ENCODE results near the gene CDKN1A.
"Not testable (repeated sequence)": the region's sequence is repeated elsewhere in the genome, so short reads cannot be mapped to it uniquely, and the experiment has no call there.

The CDKN1A gene

DNA sequence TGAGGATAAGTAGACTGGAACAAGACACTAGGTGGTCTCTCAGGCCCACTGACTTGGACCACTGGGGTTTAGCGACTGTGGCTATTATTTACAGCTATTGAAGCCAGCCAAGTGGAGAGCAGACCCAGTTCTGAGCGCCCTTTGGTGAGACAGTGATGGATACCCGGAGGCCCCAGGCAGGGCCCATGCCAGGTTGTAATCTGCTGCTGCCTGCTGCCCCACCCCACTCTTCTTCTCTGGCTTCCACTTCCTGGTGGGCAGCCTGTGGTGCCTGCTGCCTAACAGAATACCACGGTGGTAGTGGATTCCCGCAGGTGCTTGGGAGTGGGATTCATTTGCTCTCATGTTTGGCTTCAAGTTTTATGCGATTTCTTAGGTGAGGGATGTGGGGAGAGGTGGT lies 19.7 kb downstream of the CDKN1A start:
- no peak for DNase-seq

DNA sequence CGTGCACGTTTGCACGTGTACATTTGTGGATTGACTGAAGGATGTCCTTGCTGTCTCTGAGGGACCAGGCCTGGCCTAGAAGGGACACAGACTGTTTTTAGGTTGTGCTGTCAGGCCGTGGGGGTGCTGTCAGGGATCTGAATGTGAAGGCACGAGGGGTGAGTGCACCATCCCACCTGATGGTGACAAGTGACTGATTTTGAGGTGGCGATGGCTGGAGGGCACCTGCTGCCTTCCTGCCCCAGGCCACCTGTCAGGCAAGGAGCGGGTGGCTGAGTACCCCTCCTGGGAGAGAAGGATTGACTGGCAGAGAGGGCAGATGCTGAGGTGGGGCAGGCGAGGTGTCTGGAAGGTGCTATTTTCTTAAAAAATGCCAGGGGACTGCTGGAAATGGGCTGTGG lies 20.4 kb downstream of the CDKN1A start:
- DNase-seq = no peak

GRCh38 chr6:36699348-36699747 lies 20.8 kb downstream of the CDKN1A start:
- DNase-seq = peak in 3 of 4 experiments; percentile 53 to 59 (median 53)

GRCh38 chr6:36700071-36700812 lies 21.7 kb downstream of the CDKN1A start:
- DNase-seq = no peak

- DNase-seq = peak; percentile 44 to 73 (median 58)
Measured at GRCh38 chr6:36700831-36701230, 22.3 kb downstream of the CDKN1A start.

DNA sequence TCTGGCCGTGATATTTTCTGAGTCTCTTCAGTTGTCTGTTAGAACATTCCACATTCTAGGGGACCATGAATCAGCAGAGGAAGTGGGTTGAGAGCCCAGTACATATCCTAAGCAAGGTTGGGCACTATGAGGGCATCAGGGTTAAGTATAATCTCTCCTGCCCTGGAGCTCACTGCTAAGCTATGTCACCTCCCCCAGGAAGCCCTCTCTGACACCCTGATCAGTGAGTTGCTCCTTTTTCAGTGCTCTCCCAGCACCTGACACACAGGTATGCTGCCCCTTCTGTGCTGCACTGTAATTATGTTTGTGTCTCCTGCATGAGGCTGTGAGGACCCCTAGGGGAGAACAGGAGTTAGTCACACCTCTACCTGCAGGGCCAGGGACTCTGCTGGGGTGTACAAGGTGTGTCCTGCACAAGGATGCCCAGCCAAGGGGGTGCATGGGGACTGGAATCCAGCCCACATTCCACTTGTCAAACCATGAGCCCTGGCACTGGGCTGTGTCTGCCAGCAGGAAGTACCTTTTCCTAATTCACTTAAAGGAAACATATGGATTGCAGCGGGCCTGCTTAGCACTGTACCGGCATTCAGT lies 23.0 kb downstream of the CDKN1A start:
- DNase-seq = peak in 3 of 4 experiments; percentile 26 to 58 (median 56)

GRCh38 chr6:36702656-36703055 lies 24.1 kb downstream of the CDKN1A start:
- no peak for DNase-seq

GRCh38 chr6:36703081-36703606 lies 24.6 kb downstream of the CDKN1A start:
- no peak for DNase-seq

GRCh38 chr6:36703982-36704381 lies 25.5 kb downstream of the CDKN1A start:
- no peak for DNase-seq

GRCh38 chr6:36704961-36705577 lies 26.6 kb downstream of the CDKN1A start:
- not testable (repeated sequence) for DNase-seq

DNA sequence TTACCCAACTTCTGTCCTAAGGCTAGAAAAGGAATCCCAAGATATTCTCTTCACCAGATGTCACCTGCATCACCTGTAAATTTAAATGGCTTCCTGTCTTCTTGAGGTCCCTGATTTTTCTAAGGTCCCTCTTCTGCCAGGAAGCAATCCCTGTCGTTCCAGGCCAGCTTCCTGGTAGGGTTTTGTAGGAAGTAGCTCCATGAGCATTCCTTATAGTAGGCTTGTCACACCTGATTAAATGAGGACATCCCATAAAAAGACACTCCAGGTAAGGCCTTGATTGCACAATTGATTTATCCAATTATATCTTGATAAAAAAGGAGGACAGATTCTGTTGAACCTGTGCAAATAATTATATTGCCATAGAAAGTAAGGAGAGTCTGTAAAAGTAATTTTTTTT lies 27.8 kb downstream of the CDKN1A start:
- no peak for DNase-seq

DNA sequence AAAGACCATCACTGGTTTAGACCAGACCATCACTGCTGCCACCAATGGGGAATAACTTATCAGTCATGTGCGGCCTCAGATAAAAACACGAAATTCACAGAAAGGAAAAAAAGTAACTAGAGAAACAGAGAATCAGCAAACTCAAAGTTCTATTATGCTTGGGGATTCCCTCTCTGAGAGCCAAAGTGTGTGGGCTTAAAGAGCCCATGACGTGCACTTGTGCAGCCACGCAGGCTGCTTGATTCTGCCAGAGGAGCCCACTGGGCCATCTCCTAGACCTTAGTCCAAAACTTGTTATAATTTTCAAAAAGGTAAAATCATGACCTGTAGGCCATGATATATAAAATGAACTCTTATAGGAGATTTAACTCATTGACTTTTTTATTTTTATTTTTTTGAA lies 34.3 kb downstream of the CDKN1A start:
- DNase-seq = no peak

DNA sequence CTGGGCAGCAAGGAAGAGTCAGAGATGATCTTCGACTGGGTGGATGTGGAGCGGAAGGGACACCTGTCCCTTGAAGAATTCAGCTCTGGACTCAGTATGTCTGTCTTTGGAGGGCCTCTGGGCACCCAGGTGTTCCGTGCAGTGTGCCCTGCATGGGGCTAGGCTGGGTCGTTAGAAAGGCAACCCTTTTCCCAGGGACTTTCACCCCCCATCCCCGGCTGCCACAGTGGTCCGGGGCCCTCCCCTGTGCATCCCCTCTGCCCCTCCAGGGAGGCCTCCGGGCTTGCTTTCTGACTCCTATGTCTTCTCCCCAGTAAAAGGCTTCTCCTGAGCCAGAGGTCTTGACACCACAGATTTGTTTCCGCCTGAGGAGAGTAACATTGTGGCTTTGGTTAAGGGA lies 35.3 kb downstream of the CDKN1A start:
- DNase-seq = no peak

GRCh38 chr6:36714511-36714910 lies 36.0 kb downstream of the CDKN1A start:
- DNase-seq = no peak

DNA sequence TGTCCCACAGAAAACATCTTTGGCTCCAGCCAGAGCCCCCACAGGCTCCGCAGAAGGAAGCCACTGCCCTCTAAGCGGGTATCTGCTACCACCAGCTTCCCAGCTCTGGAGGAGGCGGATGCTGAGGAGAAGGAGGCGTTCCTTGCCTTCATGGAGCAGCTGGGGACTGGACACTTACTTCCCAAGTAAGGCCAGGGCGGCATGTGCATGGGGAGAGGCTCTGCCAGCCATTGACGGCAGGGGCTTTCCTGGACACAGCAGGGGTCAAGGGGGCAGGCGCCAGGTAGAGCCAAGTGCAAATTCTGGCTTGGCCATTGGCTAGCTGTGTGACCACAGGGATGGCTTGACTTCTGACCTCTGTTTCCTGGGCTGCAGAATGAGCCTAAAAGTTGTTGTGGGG lies 37.0 kb downstream of the CDKN1A start:
- DNase-seq = no peak

DNA sequence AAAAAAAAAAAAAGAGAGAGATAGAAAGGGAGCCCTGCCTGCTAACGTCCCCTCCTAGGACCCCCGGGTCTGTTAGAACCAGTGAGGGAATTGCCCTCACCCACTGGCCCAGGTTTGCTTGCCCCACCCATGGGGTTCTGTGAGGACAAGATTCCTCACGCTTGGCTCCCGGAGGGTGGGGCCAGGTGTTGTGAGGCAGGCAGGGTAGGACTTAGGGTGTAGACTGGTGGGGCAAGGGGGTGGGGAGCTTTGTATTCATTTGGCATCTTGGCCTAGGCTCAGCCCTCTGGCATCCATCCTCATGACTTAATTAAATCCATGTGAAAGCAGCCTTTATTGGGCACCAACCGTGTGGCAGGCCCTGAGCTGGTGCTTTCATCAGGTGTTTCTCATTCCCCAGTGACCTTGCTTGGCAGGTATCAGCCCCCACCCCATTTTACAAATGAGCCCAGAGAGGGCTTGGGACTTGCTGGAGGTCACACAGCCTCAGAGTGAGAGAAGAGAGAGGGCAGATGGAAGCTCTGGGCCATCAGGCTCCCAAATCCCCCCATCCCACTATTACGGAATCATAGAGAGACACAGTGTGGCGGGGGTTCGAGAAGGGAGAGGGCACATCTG lies 38.1 kb downstream of the CDKN1A start:
- no peak for DNase-seq

GRCh38 chr6:36717231-36717825 lies 38.8 kb downstream of the CDKN1A start:
- DNase-seq = no peak

GRCh38 chr6:36717871-36718540 lies 39.5 kb downstream of the CDKN1A start:
- DNase-seq = no peak

DNA sequence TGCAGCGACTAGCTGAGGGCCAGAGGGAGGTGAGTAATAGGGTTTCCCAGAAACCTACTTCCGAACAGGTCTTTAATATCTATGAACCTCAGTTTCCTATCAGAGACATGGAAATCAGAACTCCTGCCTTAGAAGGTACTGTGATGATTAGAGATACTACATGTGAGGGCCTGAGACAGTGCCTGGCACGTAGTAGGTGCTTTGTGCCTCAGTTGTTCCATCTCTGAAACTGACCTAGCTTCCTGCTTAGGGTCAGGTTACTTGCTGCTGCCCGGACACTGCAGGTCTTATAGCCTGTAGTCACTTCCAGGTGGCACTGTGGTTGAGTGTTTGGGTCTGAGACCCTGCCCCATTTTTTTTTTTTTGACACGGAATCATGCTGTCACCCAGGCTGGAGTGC lies 40.0 kb downstream of the CDKN1A start:
- no peak for DNase-seq

DNA sequence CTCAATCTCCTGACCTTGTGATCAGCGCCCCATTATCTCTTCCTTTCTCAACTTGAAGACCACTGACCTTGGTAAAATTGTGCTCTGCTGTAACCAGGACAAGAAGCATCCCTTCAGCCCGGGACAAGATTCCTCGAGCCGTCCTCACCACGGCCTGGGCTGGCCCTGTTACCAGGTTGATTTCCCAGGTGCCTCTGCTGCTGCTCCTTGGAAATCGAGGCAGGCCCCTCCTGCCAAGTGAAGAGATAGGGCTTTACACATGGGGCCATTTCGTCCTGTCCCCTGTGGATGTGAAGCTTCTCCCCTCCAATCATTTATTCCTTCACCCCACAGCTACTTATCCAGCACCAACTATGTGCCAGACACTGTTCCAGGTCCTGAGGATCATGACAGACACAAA lies 40.6 kb downstream of the CDKN1A start:
- DNase-seq = no peak

DNA sequence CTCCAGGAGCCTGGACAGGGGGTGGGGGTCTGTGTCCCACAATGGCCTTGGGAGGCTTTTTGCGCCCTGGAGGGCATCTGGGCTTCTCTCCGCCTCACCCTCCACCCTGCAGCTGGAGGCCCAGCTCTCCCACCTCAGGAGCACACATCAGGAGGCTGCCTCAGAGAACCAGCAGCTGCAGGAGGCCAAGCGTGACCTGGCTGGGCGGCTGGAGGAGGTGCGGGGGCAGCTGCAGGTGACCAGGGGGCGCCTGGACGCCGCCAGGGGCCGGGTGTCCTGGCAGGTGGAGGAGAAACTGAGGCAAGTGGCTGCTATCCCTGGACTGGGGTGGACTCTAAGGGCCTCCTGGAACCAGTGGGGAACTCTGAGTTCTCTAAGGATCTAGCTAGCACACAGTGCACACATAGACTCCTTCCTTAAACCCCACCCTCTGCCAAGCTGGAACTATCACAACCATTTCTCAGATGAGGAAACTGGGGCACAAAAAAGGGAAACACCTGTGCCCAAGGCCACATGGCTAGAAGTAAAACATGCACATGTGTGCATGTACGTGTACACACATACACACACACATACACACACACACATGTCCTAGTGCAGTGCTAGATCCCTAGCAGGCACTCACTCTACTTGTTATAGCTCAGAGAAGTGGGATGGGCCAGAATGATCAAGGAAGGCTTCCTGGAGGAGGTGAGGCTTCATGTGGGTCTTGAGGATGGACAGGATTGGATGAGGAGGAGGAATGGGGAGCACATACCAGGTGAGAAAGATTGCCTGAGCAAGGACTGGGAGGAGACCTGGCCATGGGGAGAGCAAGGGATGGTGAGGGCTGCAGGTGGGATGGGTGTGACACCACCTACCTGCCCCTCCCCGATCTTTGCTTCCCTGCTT lies 42.0 kb downstream of the CDKN1A start:
- DNase-seq = peak in 1 of 4 experiments; percentile 22

Data from suppressor macrophage (primary cell).